ENCODE results near the gene SPATA31D1. TPM values are rescaled to one million over a fixed set of nuclear protein-coding genes. Genes with fewer than 3 reads are reported as not detected.

The SPATA31D1 gene
- total and polyA plus RNA-seq, 4 donors = not detected

GRCh38 chr9:81979196-81979595 is 9.4 kb upstream of the SPATA31D1 start:
- 82% methylated on average over 2 of the region's 2 CpGs for WGBS
- H3K4me1 ChIP-seq (ENCODE audit: control insufficient read depth in 4 of 4, insufficient read depth in 4 of 4, low read length in 3 of 4) = no peaks in the 10 kb centered on the region
- no peak for DNase-seq (ENCODE audit: low spot score)
- no peak overlapping the region for H3K4me3 ChIP-seq (ENCODE audit: low read depth in 1 of 3, low read length in 3 of 3)
- H3K9me3 ChIP-seq (ENCODE audit: control insufficient read depth in 4 of 4, low read length in 3 of 4) = peaks cover 0 to under 1% (median 0%) of the 10 kb centered on the region in 4 donors
- no peak overlapping the region for H3K9ac ChIP-seq (ENCODE audit: low read depth in 1 of 2, low read length in 2 of 2)
- no peaks in the 10 kb centered on the region for H3K27me3 ChIP-seq (ENCODE audit: control insufficient read depth in 4 of 4, insufficient read depth in 4 of 4, low read length in 3 of 4)
- H3K36me3 ChIP-seq (ENCODE audit: control insufficient read depth in 4 of 4, insufficient read depth in 3 of 4, low read depth in 1 of 4, low read length in 3 of 4) = no peaks in the 10 kb centered on the region
- TF ChIP-seq CTCF (IDR thresholded peaks at IDR 0.05; ENCODE audit: low read depth, low read length, missing input control) = no peak
- TF ChIP-seq FOXA1 (IDR thresholded peaks at IDR 0.05) = no peak
- TF ChIP-seq MAX (IDR thresholded peaks at IDR 0.05) = no peak
- no peak for TF ChIP-seq TAF1 (conservative IDR thresholded peaks at IDR 0.05)
- no peak for TF ChIP-seq RXRA (IDR thresholded peaks at IDR 0.05)
- no peak for TF ChIP-seq RAD21 (IDR thresholded peaks at IDR 0.05)
- no peak for TF ChIP-seq HNF4G (IDR thresholded peaks at IDR 0.05)
- TF ChIP-seq EGR1 (IDR thresholded peaks at IDR 0.05; ENCODE audit: low read depth in 2 of 2) = no peak
- no peak for TF ChIP-seq GABPA (IDR thresholded peaks at IDR 0.05 in 1 of 2, conservative IDR thresholded peaks at IDR 0.05 in 1 of 2)
- no peak for TF ChIP-seq SP1 (IDR thresholded peaks at IDR 0.05)
- no peak for TF ChIP-seq YY1 (IDR thresholded peaks at IDR 0.05)
- TF ChIP-seq FOXA2 (IDR thresholded peaks at IDR 0.05) = no peak
- TF ChIP-seq HNF4A (conservative IDR thresholded peaks at IDR 0.05) = no peak
- no peak overlapping the region for H3K27ac ChIP-seq (ENCODE audit: low read depth in 1 of 2, low read length in 2 of 2)

GRCh38 chr9:81980568-81980967 is 8.0 kb upstream of the SPATA31D1 start:
- TF ChIP-seq YY1 (IDR thresholded peaks at IDR 0.05) = no peak
- TF ChIP-seq REST (IDR thresholded peaks at IDR 0.05) = no peak
- no peak for TF ChIP-seq MAX (IDR thresholded peaks at IDR 0.05)
- no peak for TF ChIP-seq FOXA1 (IDR thresholded peaks at IDR 0.05)
- TF ChIP-seq FOXA2 (IDR thresholded peaks at IDR 0.05) = no peak
- no peak for TF ChIP-seq GABPA (IDR thresholded peaks at IDR 0.05 in 1 of 2, conservative IDR thresholded peaks at IDR 0.05 in 1 of 2)
- TF ChIP-seq JUND (IDR thresholded peaks at IDR 0.05) = no peak
- TF ChIP-seq SP1 (IDR thresholded peaks at IDR 0.05) = no peak
- no peak for TF ChIP-seq RXRA (IDR thresholded peaks at IDR 0.05)
- no peak for TF ChIP-seq TAF1 (conservative IDR thresholded peaks at IDR 0.05)
- no peak for TF ChIP-seq NR2F2 (IDR thresholded peaks at IDR 0.05)
- TF ChIP-seq ZBTB33 (IDR thresholded peaks at IDR 0.05) = no peak
- TF ChIP-seq RAD21 (IDR thresholded peaks at IDR 0.05) = no peak
- Histone ChIP-seq H3K4me3 (ENCODE audit: low read depth in 1 of 3, low read length in 3 of 3) (no peak overlapping the region), H3K9ac (ENCODE audit: low read depth in 1 of 2, low read length in 2 of 2) (no peak overlapping the region), H3K36me3 (ENCODE audit: control insufficient read depth in 4 of 4, insufficient read depth in 3 of 4, low read depth in 1 of 4, low read length in 3 of 4) (no peaks in the 10 kb centered on the region), H3K27me3 (ENCODE audit: control insufficient read depth in 4 of 4, insufficient read depth in 4 of 4, low read length in 3 of 4) (no peaks in the 10 kb centered on the region), H3K4me1 (ENCODE audit: control insufficient read depth in 4 of 4, insufficient read depth in 4 of 4, low read length in 3 of 4) (no peaks in the 10 kb centered on the region), H3K9me3 (ENCODE audit: control insufficient read depth in 4 of 4, low read length in 3 of 4) (no peaks in the 10 kb centered on the region), H3K27ac (ENCODE audit: low read depth in 1 of 2, low read length in 2 of 2) (no peak overlapping the region)
- no peak for DNase-seq (ENCODE audit: low spot score)
